ENCODE data around the gene GRM8.

The GRM8 gene

GRCh38 chr7:127047521-127047920, 205.2 kb downstream of the GRM8 start:
- H2BK120ac ChIP-seq (ENCODE audit: low read depth, low read length), result no peak overlapping the region

GRCh38 chr7:127041689-127042452, 210.9 kb downstream of the GRM8 start:
- Histone ChIP-seq H3K4me1 (ENCODE audit: control insufficient read depth, insufficient read depth, low read depth, low read length) (no peaks in the 10 kb centered on the region), H4K8ac (ENCODE audit: low read length) (no peak overlapping the region), H3K79me1 (replicated peaks; ENCODE audit: low read length, poor library complexity, severe bottlenecking) (no peaks in the 10 kb centered on the region), H3K23ac (ENCODE audit: low read length in 2 of 2) (no peak overlapping the region), H3K4ac (ENCODE audit: low read depth in 1 of 2, low read length in 2 of 2) (no peak overlapping the region), H3K27me3 (ENCODE audit: control insufficient read depth in 1 of 2, insufficient read depth in 1 of 2, low read length in 2 of 2) (no peaks in the 10 kb centered on the region), H3K18ac (ENCODE audit: low read depth in 1 of 2, low read length in 2 of 2) (no peak overlapping the region), H4K91ac (ENCODE audit: low read length) (no peak overlapping the region), H2AK5ac (ENCODE audit: low read length, severe bottlenecking) (no peak overlapping the region), H2BK120ac (ENCODE audit: low read depth, low read length) (no peak overlapping the region), H3K14ac (ENCODE audit: low read length in 2 of 2) (no peak overlapping the region), H3K9me3 (ENCODE audit: control insufficient read depth, low read length) (no peaks in the 10 kb centered on the region), H3K4me3 (ENCODE audit: insufficient read depth in 1 of 2, low read depth in 1 of 2, low read length in 2 of 2) (no peak overlapping the region), H2BK15ac (ENCODE audit: low read depth, poor library complexity, severe bottlenecking) (no peak overlapping the region), H3K27ac (ENCODE audit: low read length, poor library complexity, severe bottlenecking) (no peak overlapping the region), H2AFZ (ENCODE audit: low read depth, low read length) (no peak overlapping the region), H3K36me3 (ENCODE audit: control insufficient read depth in 1 of 2, insufficient read depth in 2 of 2, low read depth in 1 of 2, low read length in 2 of 2) (no peaks in the 10 kb centered on the region), H3K4me2 (ENCODE audit: low read length, poor library complexity, severe bottlenecking) (no peak overlapping the region), H2BK5ac (ENCODE audit: low read depth, low read length, poor library complexity, severe bottlenecking) (no peak overlapping the region), H3K9ac (ENCODE audit: low read length) (no peak overlapping the region), H2BK12ac (ENCODE audit: low read length in 2 of 2) (no peak overlapping the region)
- no peak for DNase-seq
- WGBS, result 64% methylated on average over 4 of the region's 7 CpGs

More at GRCh38 chr7:127047521-127047920, 205.2 kb downstream of the GRM8 start:
- Histone ChIP-seq H3K27me3 (ENCODE audit: control insufficient read depth in 1 of 2, insufficient read depth in 1 of 2, low read length in 2 of 2) (no peaks in the 10 kb centered on the region), H3K23ac (ENCODE audit: low read length in 2 of 2) (no peak overlapping the region), H3K36me3 (ENCODE audit: control insufficient read depth in 1 of 2, insufficient read depth in 2 of 2, low read depth in 1 of 2, low read length in 2 of 2) (no peaks in the 10 kb centered on the region), H2BK15ac (ENCODE audit: low read depth, poor library complexity, severe bottlenecking) (no peak overlapping the region), H3K27ac (ENCODE audit: low read length, poor library complexity, severe bottlenecking) (no peak overlapping the region), H3K18ac (ENCODE audit: low read depth in 1 of 2, low read length in 2 of 2) (no peak overlapping the region), H2BK5ac (ENCODE audit: low read depth, low read length, poor library complexity, severe bottlenecking) (no peak overlapping the region), H3K4me3 (ENCODE audit: insufficient read depth in 1 of 2, low read depth in 1 of 2, low read length in 2 of 2) (no peak overlapping the region), H4K8ac (ENCODE audit: low read length) (no peak overlapping the region), H3K4me2 (ENCODE audit: low read length, poor library complexity, severe bottlenecking) (no peak overlapping the region), H3K9me3 (ENCODE audit: control insufficient read depth, low read length) (no peaks in the 10 kb centered on the region), H3K79me1 (replicated peaks; ENCODE audit: low read length, poor library complexity, severe bottlenecking) (no peaks in the 10 kb centered on the region), H3K4me1 (ENCODE audit: control insufficient read depth, insufficient read depth, low read depth, low read length) (no peaks in the 10 kb centered on the region), H4K91ac (ENCODE audit: low read length) (no peak overlapping the region), H2AFZ (ENCODE audit: low read depth, low read length) (no peak overlapping the region), H3K14ac (ENCODE audit: low read length in 2 of 2) (no peak overlapping the region), H3K4ac (ENCODE audit: low read depth in 1 of 2, low read length in 2 of 2) (no peak overlapping the region), H2BK12ac (ENCODE audit: low read length in 2 of 2) (no peak overlapping the region), H2AK5ac (ENCODE audit: low read length, severe bottlenecking) (no peak overlapping the region), H3K9ac (ENCODE audit: low read length) (no peak overlapping the region)
- no peak for DNase-seq

- Histone ChIP-seq H3K79me1 (replicated peaks; ENCODE audit: low read length, poor library complexity, severe bottlenecking) (no peaks in the 10 kb centered on the region), H2AK5ac (ENCODE audit: low read length, severe bottlenecking) (no peak overlapping the region), H2BK15ac (ENCODE audit: low read depth, poor library complexity, severe bottlenecking) (no peak overlapping the region), H3K9ac (ENCODE audit: low read length) (no peak overlapping the region), H3K23ac (ENCODE audit: low read length in 2 of 2) (no peak overlapping the region), H3K4me1 (ENCODE audit: control insufficient read depth, insufficient read depth, low read depth, low read length) (no peaks in the 10 kb centered on the region), H2BK120ac (ENCODE audit: low read depth, low read length) (no peak overlapping the region), H3K18ac (ENCODE audit: low read depth in 1 of 2, low read length in 2 of 2) (no peak overlapping the region), H3K27me3 (ENCODE audit: control insufficient read depth in 1 of 2, insufficient read depth in 1 of 2, low read length in 2 of 2) (no peaks in the 10 kb centered on the region), H2BK5ac (ENCODE audit: low read depth, low read length, poor library complexity, severe bottlenecking) (no peak overlapping the region), H3K14ac (ENCODE audit: low read length in 2 of 2) (no peak overlapping the region), H3K36me3 (ENCODE audit: control insufficient read depth in 1 of 2, insufficient read depth in 2 of 2, low read depth in 1 of 2, low read length in 2 of 2) (no peaks in the 10 kb centered on the region), H2AFZ (ENCODE audit: low read depth, low read length) (no peak overlapping the region), H2BK12ac (ENCODE audit: low read length in 2 of 2) (no peak overlapping the region), H3K9me3 (ENCODE audit: control insufficient read depth, low read length) (no peaks in the 10 kb centered on the region), H3K4ac (ENCODE audit: low read depth in 1 of 2, low read length in 2 of 2) (no peak overlapping the region), H3K4me2 (ENCODE audit: low read length, poor library complexity, severe bottlenecking) (no peak overlapping the region), H3K4me3 (ENCODE audit: insufficient read depth in 1 of 2, low read depth in 1 of 2, low read length in 2 of 2) (no peak overlapping the region), H4K8ac (ENCODE audit: low read length) (no peak overlapping the region), H4K91ac (ENCODE audit: low read length) (no peak overlapping the region), H3K27ac (ENCODE audit: low read length, poor library complexity, severe bottlenecking) (no peak overlapping the region)
- WGBS, result 65% methylated on average over 2 of the region's 2 CpGs
- no peak for DNase-seq
Measured at GRCh38 chr7:127040042-127040441, 212.7 kb downstream of the GRM8 start.

GRCh38 chr7:127039541-127039940, 213.2 kb downstream of the GRM8 start:
- H3K27me3 ChIP-seq (ENCODE audit: control insufficient read depth in 1 of 2, insufficient read depth in 1 of 2, low read length in 2 of 2), result no peaks in the 10 kb centered on the region
- no peak overlapping the region for H4K91ac ChIP-seq (ENCODE audit: low read length)
- DNase-seq, result no peak
- no peak overlapping the region for H3K27ac ChIP-seq (ENCODE audit: low read length, poor library complexity, severe bottlenecking)
- no peaks in the 10 kb centered on the region for H3K36me3 ChIP-seq (ENCODE audit: control insufficient read depth in 1 of 2, insufficient read depth in 2 of 2, low read depth in 1 of 2, low read length in 2 of 2)
- no peak overlapping the region for H3K4ac ChIP-seq (ENCODE audit: low read depth in 1 of 2, low read length in 2 of 2)
- no peak overlapping the region for H3K4me2 ChIP-seq (ENCODE audit: low read length, poor library complexity, severe bottlenecking)
- no peak overlapping the region for H2AFZ ChIP-seq (ENCODE audit: low read depth, low read length)
- no peak overlapping the region for H3K4me3 ChIP-seq (ENCODE audit: insufficient read depth in 1 of 2, low read depth in 1 of 2, low read length in 2 of 2)
- no peak overlapping the region for H2BK15ac ChIP-seq (ENCODE audit: low read depth, poor library complexity, severe bottlenecking)
- no peak overlapping the region for H2BK5ac ChIP-seq (ENCODE audit: low read depth, low read length, poor library complexity, severe bottlenecking)
- no peak overlapping the region for H3K23ac ChIP-seq (ENCODE audit: low read length in 2 of 2)
- WGBS, result 78% methylated on average over 1 of the region's 3 CpGs
- no peak overlapping the region for H4K8ac ChIP-seq (ENCODE audit: low read length)
- H2BK12ac ChIP-seq (ENCODE audit: low read length in 2 of 2), result no peak overlapping the region
- H3K4me1 ChIP-seq (ENCODE audit: control insufficient read depth, insufficient read depth, low read depth, low read length), result no peaks in the 10 kb centered on the region
- no peak overlapping the region for H2AK5ac ChIP-seq (ENCODE audit: low read length, severe bottlenecking)
- H3K9me3 ChIP-seq (ENCODE audit: control insufficient read depth, low read length), result no peaks in the 10 kb centered on the region
- no peak overlapping the region for H3K14ac ChIP-seq (ENCODE audit: low read length in 2 of 2)
- H2BK120ac ChIP-seq (ENCODE audit: low read depth, low read length), result no peak overlapping the region
- H3K18ac ChIP-seq (ENCODE audit: low read depth in 1 of 2, low read length in 2 of 2), result no peak overlapping the region
- H3K79me1 ChIP-seq (replicated peaks; ENCODE audit: low read length, poor library complexity, severe bottlenecking), result no peaks in the 10 kb centered on the region
- no peak overlapping the region for H3K9ac ChIP-seq (ENCODE audit: low read length)

Data from mesenchymal stem cell (in vitro differentiated cells and primary cell).